ENCODE data around the gene MBP.
A peak's percentile ranks its signal among the peaks of the same experiment; 100 is the strongest.

MBP gene

DNA sequence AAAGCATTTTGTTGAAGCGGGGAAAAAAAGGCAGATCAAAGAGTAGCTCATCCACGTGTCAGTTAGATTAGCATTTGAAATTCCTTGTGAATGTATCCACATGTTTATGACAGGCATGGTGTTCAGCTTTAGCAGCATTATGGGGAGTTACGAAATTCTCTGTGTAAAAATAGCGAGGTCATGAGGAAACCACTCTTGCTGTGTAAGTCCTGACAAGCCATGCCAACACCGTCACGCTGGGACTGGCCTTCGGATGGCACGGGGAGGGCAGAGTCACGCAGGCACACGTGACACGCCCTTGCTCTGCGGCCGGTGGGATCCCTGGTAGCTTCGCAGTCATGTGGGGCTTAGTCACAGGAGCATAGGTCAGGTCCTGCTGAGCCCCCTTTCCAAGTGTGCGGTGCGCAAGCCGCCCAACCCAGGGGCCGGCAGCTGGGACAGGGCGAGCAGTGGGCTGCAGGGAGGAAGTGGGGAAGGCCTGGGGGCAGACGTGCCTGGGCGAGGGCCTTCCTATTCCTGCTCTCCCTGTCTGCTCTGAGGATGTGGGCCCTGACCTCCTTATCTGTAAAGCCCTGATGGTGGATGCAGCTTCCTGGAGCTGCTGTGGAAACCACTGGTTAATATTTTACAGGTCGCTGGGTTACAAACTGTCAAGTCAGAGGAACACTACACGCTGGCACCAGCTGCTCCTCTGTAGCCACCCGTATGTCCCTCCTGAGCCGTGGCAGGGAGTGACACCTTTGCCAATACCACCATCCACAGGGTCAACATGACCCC, 18.0 kb downstream of the MBP start:
- DNase-seq (ENCODE audit: low read depth), result no peak

DNA sequence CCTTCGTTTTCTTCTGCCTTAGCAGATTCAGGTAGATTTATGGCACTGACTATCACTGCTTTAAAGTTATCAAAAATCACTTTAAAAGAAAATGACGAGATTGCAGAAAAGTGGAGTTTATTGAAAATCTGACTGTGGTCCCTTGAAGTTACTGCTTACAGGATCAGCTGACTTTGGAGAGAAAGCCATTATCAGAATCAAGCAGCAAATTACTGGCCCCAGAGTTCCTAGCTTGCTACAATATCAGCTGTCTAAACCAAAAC, 18.5 kb downstream of the MBP start:
- no peak for DNase-seq (ENCODE audit: low read depth)

GRCh38 chr18:77113361-77114151, 19.0 kb downstream of the MBP start:
- DNase-seq (ENCODE audit: low read depth), result no peak

GRCh38 chr18:77112747-77113092, 19.9 kb downstream of the MBP start:
- no peak for DNase-seq (ENCODE audit: low read depth)

- DNase-seq (ENCODE audit: low read depth), result no peak
Measured at GRCh38 chr18:77111951-77112746, 20.4 kb downstream of the MBP start.

- DNase-seq (ENCODE audit: low read depth), result no peak
Measured at GRCh38 chr18:77111449-77111848, 21.1 kb downstream of the MBP start.

GRCh38 chr18:77110936-77111335, 21.6 kb downstream of the MBP start:
- DNase-seq (ENCODE audit: low read depth), result no peak

GRCh38 chr18:77110400-77110799, 22.2 kb downstream of the MBP start:
- DNase-seq (ENCODE audit: low read depth), result no peak

- no peak for DNase-seq (ENCODE audit: low read depth)
Measured at GRCh38 chr18:77109648-77110019, 22.9 kb downstream of the MBP start.

DNA sequence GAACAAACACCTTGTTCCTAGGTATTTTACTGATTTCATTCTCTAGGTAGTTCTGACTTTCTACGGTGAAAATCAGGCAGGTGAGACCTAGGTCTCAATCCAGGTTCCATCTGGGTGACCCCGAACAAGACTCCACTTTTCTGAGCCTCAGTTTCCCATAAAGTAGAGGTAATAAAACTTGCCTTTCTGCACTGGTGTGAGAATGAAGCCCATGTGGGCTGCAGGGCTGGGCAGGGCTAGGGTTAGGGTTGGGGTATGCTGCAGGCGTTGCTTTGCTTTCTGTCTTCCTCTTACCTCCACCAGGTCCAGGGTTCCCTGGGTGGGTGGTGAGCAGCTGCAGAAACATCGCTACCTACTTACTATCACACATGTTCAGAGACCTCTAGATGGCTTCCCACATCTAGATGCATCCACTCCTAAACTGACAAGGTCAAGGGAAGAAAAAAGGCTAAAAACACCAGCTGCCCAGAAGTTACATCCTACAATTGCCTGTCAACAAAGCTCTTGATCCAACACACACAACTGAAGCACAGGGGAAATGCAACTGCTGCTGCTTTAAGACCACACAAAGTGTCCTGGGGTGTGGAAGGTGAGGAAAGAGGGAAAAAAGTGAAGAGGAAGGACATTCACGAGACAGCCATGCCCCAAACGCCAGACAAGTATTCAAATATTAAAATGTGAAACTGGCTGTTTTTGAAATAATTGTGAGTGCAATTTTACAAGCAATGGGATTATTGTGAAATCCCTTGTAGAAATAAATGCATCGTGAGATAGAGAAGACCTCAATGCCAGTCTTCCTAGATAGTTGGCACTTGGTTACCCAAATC, 23.5 kb downstream of the MBP start:
- no peak for DNase-seq (ENCODE audit: low read depth)

DNA sequence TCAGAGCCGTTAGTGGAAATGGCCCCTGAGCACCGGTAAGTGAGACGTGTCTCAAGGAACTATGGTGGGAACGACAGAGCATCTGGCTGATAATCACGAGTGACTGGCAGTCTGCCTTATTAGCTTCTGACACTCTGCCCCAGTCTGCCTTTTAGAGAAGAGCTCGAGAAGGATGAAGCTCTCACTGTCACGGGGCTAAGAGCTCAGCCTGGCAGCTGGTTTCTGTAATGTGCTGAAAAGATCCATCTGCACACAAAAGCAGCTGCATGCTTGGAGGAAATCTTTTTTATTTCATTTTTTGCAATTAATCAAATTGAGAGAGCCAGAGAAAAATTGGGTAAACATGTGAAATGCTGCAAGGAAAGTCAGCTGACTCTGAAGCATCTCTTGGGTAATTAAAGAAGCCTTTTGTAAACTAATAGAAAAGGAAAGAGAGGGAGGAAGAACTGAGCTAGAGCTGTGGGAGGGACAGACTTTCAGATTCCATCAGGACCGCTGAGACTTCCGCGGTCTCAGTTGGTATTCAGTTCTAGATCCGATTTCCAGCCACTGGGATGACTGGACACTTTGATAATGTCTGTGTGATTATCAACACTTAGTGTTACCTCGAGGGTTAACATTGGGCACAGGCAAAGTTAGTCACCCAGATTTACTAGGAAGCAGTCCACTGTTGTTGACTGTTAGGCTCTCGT, 24.4 kb downstream of the MBP start:
- DNase-seq (ENCODE audit: low read depth), result no peak

DNA sequence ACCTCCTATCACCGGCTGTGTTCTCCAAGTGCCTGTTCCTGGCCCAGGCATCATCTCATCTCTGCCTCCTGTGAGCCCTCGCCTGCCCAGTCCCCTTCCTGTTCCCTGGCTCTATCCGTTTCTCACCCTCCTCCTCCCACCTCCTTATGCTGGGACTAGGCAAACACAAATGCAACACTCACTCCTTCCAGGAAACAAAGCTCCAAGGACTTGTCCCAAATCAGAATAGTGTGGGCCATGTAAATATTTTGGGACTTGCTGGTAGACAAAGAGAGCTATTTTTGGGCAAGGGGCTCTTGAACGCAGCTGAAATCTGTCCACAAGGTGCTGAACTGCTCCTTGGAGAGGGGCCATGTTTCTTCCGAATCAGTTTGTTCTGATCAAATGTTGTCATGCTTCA, 25.3 kb downstream of the MBP start:
- no peak for DNase-seq (ENCODE audit: low read depth)

- no peak for DNase-seq (ENCODE audit: low read depth)
Measured at GRCh38 chr18:77106331-77106730, 26.3 kb downstream of the MBP start.

- no peak for DNase-seq (ENCODE audit: low read depth)
Measured at GRCh38 chr18:77105680-77106079, 26.9 kb downstream of the MBP start.

GRCh38 chr18:77105028-77105427, 27.6 kb downstream of the MBP start:
- no peak for DNase-seq (ENCODE audit: low read depth)

DNA sequence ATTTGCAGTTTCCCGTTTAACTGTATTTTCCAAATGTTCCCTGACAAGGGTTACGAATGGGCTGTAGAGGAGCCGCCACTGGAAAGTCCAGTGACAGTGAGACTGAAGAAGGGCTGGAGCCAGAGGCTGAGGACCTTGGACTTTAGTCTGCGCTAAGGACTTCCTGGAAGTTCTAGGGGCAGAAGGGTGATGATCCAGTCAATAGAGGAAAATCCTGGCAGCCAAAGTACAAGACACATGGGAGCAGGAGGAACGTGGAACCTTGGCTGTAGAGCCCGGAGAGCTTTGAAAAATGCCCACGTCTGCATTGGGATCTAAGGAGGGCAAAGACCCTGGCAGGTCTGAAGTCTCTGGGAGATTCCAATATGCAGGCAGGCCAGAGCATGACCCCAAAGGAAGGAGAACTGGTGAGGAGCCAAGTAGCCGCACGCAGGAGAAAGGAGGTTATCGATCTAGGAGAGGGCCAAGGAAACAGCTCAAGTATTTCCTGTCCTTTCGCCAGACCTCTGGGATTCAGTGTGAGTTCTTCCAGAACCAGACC, 28.5 kb downstream of the MBP start:
- no peak for DNase-seq (ENCODE audit: low read depth)

- no peak for DNase-seq (ENCODE audit: low read depth)
Measured at GRCh38 chr18:77103187-77103850, 29.3 kb downstream of the MBP start.

DNA sequence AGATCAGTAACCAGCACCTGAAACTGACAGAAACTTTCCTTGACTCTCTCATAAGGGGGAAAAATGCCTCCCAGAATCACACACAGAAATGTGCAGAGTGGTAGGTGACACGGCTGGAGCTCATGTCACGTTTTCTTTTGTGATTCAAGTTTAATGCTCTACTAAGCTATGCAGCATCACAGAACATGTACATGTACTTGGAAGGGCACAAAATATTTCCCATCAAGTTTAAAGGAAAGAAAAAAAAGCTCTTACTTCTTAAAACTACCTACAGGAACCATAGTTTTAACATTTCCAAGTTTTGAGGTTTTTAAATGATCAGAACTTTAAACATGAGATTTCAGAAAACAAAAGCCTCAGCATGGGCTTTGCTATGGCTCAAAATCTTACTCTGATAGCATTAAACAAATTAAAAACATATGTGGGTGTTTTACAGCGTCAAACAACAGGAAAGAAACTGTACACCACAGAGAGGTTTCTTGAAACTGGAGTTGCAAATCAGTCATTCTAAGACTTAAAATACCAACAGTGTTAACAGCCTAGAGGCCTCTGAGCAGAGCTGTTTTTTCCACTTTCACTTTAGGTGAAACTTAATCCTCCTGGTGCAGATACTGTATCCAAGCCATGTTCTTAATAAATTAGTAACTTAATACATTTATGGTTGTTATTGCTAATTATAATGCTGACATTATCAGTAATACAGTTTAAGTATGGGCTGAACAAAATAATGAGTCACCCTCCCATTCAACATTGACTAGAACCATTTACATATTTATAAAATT, 30.1 kb downstream of the MBP start:
- DNase-seq (ENCODE audit: low read depth), result no peak

GRCh38 chr18:77101410-77102258, 30.9 kb downstream of the MBP start:
- peak; percentile 33 for DNase-seq (ENCODE audit: low read depth)
